Gastrocnemius medialis (tissue), 4 donors: ENCODE data around the gene GYS2.

Experiments used
- CTCF ChIP-seq, 5 experiments: fragments of 450-650 bp in 3 of 5; fragments of 200-600 bp in 2 of 5; sonication (generic) in 2 of 5; IDR thresholded peaks in 4 of 5; conservative IDR thresholded peaks in 1 of 5; 1 replicate in 4 of 5; 2 replicates in 1 of 5; pipeline ENCODE4 v1.5.1; 2016 to 2019; ENCODE audit warnings: antibody characterized with exemption in 5 of 5, mild to moderate bottlenecking in 3 of 5, moderate library complexity in 3 of 5
- POLR2A ChIP-seq, 2 donors: fragments of 450-650 bp; IDR thresholded peaks; one replicate each; pipeline ENCODE4 v1.6.1; 2017; ENCODE audit warnings: antibody characterized with exemption in 2 of 2, mild to moderate bottlenecking in 2 of 2, moderate library complexity in 2 of 2

- no peak for TF ChIP-seq CTCF (IDR thresholded peaks at IDR 0.05 in 4 of 5, conservative IDR thresholded peaks at IDR 0.05 in 1 of 5)
- TF ChIP-seq POLR2A (IDR thresholded peaks at IDR 0.05): no peak
These were observed 42.5 kb upstream of the GYS2 start for GRCh38 chr12:21647179-21647578.
